Ascending aorta (tissue), 2 donors: Measurements from ENCODE around the gene FAM217A. TPM values are rescaled to one million over a fixed set of nuclear protein-coding genes. Genes with fewer than 3 reads are reported as not detected.

Experiments
- DNase-seq, 2 donors: peaks; one replicate each; pipeline ENCODE4 v3.0.0-alpha.2; 2019; ENCODE audit warnings: low spot score in 2 of 2
- H3K27ac ChIP-seq, 2 donors: fragments of 200-600 bp; sonication (generic); one replicate each; pipeline ENCODE4 v1.5.1; 2016 to 2017; ENCODE audit warnings: mild to moderate bottlenecking in 1 of 2
- H3K27me3 ChIP-seq: fragments of 200-600 bp; sonication (generic); one replicate; pipeline ENCODE4 v1.5.1; 2017
- H3K36me3 ChIP-seq, 2 donors: fragments of 200-600 bp; sonication (generic); one replicate each; pipeline ENCODE4 v1.5.1; 2016
- H3K4me1 ChIP-seq, 2 donors: fragments of 200-600 bp; sonication (generic); one replicate each; pipeline ENCODE4 v1.5.1; 2016 to 2017; ENCODE audit warnings: mild to moderate bottlenecking in 1 of 2
- H3K4me3 ChIP-seq, 2 donors: fragments of 200-600 bp; sonication (generic); one replicate each; pipeline ENCODE4 v1.5.1; 2016 to 2017; ENCODE audit warnings: mild to moderate bottlenecking in 1 of 2
- H3K9me3 ChIP-seq, 2 donors: fragments of 200-600 bp; sonication (generic); one replicate each; pipeline ENCODE4 v1.5.1; 2016
- intact Hi-C: fragments of 100-400 bp; cut with DNase I; formaldehyde crosslinking; loops from one replicate; pipeline ENCODE4 v1.15.1; 2023
- total RNA-seq: library from RNA; depleted of rRNA; stranded (reverse); fragments of >200 nt; gene quantifications from one replicate; pipeline ENCODE4 v1.1.0, GENCODE V29; 2016
- TF ChIP-seq, protein P1 (sequence below), 3 experiments: fragments of 200-600 bp in 2 of 3; fragments of 450-650 bp in 1 of 3; sonication (generic) in 2 of 3; IDR thresholded peaks; one replicate each; pipeline ENCODE4 v1.5.1; 2016 to 2019; ENCODE audit warnings: antibody characterized with exemption in 3 of 3, mild to moderate bottlenecking in 1 of 3, moderate library complexity in 1 of 3

The FAM217A gene
- total RNA-seq, 1 donor from 2014 or later: not detected

DNA sequence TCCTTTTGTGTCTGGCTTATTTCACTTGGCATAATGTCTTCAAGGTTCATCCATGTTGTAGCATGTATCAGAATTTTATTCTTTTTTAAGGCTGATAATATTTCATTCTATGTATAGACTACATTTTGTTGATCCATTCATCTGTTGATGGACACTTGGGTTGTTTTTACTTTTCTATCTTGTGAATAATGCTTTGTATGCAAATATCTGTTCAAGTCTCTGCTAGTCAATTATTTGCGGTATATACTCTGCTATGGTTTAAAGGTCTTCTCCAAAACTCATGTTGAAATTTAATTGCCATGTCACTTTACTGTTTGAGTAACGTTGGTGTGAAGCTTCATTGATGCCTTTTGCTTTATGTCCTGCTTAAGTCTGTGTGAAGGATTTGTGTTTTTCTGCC is 28.9 kb upstream of the FAM217A start:
- Histone ChIP-seq H3K27ac (no peak overlapping the region), H3K9me3 (peaks cover 0 to 7% of the 10 kb centered on the region in 2 donors), H3K4me1 (peaks cover 0 to 3% of the 10 kb centered on the region in 2 donors), H3K27me3 (no peaks in the 10 kb centered on the region), H3K36me3 (no peaks in the 10 kb centered on the region), H3K4me3 (no peak overlapping the region)
- intact Hi-C loops: no loop called here
- DNase-seq: no peak
- TF ChIP-seq, protein P1, sequence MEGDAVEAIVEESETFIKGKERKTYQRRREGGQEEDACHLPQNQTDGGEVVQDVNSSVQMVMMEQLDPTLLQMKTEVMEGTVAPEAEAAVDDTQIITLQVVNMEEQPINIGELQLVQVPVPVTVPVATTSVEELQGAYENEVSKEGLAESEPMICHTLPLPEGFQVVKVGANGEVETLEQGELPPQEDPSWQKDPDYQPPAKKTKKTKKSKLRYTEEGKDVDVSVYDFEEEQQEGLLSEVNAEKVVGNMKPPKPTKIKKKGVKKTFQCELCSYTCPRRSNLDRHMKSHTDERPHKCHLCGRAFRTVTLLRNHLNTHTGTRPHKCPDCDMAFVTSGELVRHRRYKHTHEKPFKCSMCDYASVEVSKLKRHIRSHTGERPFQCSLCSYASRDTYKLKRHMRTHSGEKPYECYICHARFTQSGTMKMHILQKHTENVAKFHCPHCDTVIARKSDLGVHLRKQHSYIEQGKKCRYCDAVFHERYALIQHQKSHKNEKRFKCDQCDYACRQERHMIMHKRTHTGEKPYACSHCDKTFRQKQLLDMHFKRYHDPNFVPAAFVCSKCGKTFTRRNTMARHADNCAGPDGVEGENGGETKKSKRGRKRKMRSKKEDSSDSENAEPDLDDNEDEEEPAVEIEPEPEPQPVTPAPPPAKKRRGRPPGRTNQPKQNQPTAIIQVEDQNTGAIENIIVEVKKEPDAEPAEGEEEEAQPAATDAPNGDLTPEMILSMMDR (IDR thresholded peaks at IDR 0.05): no peak

DNA sequence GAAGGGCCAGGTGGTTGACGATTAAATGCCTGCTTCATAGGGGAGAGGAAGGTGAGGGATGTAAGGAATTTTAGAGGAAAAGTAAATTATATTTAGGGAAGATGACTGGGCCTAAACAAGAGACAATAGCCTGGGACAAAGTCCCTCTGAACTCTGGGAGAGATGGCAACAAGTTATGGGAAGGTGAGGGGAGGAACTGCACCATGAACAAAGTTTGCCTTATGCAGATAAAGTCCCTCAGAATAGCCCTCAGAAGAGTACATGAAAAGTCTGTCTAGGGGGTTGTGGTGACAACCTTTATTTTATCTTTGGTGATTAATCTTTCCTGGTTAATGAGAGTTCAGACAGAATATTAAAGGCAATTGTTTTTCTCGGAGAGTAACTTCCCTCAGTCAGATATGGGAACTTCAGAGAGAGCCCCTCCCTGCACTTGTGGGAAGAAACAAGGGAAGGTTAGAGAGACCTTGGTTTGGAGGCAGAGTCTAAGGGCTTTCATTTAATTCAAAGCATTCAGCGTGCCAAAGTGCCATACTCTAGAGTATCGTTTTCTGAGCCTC is 27.1 kb upstream of the FAM217A start:
- H3K36me3 ChIP-seq: no peaks in the 10 kb centered on the region
- TF ChIP-seq, protein P1 (IDR thresholded peaks at IDR 0.05): no peak
- no peak for DNase-seq
- no peaks in the 10 kb centered on the region for H3K9me3 ChIP-seq
- no peak overlapping the region for H3K27ac ChIP-seq
- no peak overlapping the region for H3K4me3 ChIP-seq
- peaks cover 0 to 3% of the 10 kb centered on the region in 2 donors for H3K4me1 ChIP-seq
- intact Hi-C loops: no loop called here
- H3K27me3 ChIP-seq: no peaks in the 10 kb centered on the region

DNA sequence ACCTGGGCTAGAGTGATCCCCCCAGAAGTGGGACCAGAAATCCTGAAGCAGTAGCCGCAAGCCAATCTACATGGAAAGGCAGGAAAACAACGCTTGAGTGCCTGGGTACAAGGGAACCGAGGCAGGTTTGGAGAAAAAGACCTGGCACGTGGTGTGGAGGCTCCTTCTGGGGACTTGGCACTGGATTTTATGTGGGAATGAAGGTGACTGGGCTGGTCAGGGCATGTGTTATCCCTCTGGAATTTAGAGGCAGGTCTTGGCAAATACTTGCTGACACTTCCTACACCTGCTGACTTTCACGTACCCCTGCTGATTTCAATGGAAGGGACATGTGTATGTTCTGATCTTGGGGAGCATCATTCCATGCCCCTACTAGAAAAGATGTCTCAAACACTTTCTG is 25.0 kb upstream of the FAM217A start:
- intact Hi-C loops: no loop called here
- Histone ChIP-seq H3K9me3 (no peaks in the 10 kb centered on the region), H3K4me1 (no peaks in the 10 kb centered on the region), H3K4me3 (no peak overlapping the region), H3K27ac (no peak overlapping the region), H3K27me3 (no peaks in the 10 kb centered on the region), H3K36me3 (no peaks in the 10 kb centered on the region)
- TF ChIP-seq, protein P1 (IDR thresholded peaks at IDR 0.05): no peak
- no peak for DNase-seq

DNA sequence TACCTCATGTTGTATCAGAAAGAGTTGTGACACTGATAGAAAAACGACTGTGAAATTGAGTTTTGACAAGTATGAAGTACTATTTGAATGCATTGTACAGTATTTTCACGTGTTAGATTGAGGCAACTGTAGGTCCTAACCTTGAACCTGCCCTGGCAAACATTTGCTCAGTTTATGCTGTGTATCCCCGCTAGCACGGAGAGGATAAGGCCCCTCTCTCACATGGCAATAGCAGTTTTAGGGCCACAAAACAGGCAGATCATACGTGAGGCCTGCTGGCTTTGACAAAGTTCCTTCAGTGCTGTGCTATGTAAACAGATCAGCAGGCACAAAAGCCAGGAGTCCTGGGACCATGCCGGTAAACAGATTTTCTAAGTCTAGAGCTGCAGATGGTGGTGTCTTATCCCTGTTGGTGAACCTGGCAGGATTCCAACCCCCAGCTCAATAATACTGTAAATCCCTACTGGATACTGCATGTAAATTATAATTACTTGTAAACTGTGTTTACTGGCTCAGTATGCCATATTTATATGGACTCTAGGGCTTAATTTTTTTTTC is 23.8 kb upstream of the FAM217A start:
- Histone ChIP-seq H3K27ac (no peak overlapping the region), H3K36me3 (no peaks in the 10 kb centered on the region), H3K4me3 (no peak overlapping the region), H3K4me1 (no peaks in the 10 kb centered on the region), H3K9me3 (no peaks in the 10 kb centered on the region), H3K27me3 (no peaks in the 10 kb centered on the region)
- TF ChIP-seq, protein P1 (IDR thresholded peaks at IDR 0.05): no peak
- intact Hi-C loops: no loop called here
- no peak for DNase-seq

DNA sequence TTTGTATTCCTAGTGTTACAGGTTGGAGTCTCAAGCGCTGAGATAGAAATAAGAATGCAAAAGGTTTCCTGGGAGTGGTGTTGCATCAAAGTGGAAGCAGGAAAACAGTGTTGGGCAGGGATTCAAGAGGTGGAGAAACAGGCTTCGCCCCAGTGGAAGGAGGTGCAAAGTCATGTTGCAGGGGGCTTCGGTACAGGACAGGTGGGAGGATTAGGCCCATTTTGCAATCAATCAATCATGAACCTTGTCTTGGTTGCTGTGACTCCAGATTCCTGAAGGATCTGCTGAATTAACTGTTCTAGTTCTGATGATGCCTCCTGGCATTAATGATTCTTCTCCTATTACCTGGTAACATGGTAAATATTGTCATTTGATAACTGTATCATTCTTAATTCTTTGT is 22.4 kb upstream of the FAM217A start:
- no peaks in the 10 kb centered on the region for H3K27me3 ChIP-seq
- intact Hi-C loops: no loop called here
- no peak overlapping the region for H3K27ac ChIP-seq
- DNase-seq: no peak
- no peaks in the 10 kb centered on the region for H3K9me3 ChIP-seq
- TF ChIP-seq, protein P1 (IDR thresholded peaks at IDR 0.05): no peak
- H3K4me1 ChIP-seq: no peaks in the 10 kb centered on the region
- no peaks in the 10 kb centered on the region for H3K36me3 ChIP-seq
- H3K4me3 ChIP-seq: no peak overlapping the region

DNA sequence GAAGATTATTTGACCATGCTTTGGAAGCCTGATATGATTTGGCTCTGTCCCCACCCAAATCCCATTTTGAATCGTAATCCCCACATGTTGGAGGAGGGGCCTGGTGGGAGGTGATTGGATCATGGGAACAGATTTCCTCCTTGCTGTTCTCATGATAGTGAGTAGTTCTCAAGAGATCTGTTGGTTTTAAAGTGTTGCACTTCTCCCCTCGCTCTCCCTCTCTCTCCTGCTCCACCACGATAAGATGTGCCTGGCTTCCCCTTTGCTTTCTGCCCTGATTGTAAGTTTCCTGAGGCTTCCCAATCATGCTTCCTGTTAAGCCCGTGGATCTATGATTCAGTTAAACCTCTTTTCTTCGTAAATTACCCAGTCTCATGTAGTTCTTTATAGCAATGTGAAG is 21.7 kb upstream of the FAM217A start:
- no peaks in the 10 kb centered on the region for H3K4me1 ChIP-seq

More for the DNA sequence above, 21.7 kb upstream of the FAM217A start:
- no peaks in the 10 kb centered on the region for H3K9me3 ChIP-seq
- TF ChIP-seq, protein P1 (IDR thresholded peaks at IDR 0.05): no peak
- H3K27ac ChIP-seq: no peak overlapping the region
- no peak overlapping the region for H3K4me3 ChIP-seq
- intact Hi-C loops: no loop called here
- H3K36me3 ChIP-seq: no peaks in the 10 kb centered on the region
- H3K27me3 ChIP-seq: no peaks in the 10 kb centered on the region
- no peak for DNase-seq
